KOPT-K1 (cell line): Measurements from ENCODE around the gene TXNRD2.

Source experiments
- H3K27ac ChIP-seq: fragments of 200-600 bp; sonication (generic); 2 replicates; pipeline ENCODE4 v1.5.1; 2016; ENCODE audit warnings: antibody characterized with exemption, mild to moderate bottlenecking, low read depth, low read length; ENCODE audit not compliant: poor library complexity, severe bottlenecking
- H3K36me3 ChIP-seq: fragments of 200-600 bp; sonication (generic); 2 replicates; pipeline ENCODE4 v1.5.1; 2017; ENCODE audit warnings: antibody characterized with exemption, mild to moderate bottlenecking, low read length, moderate library complexity; ENCODE audit not compliant: insufficient read depth
- H3K9me3 ChIP-seq: fragments of 200-600 bp; sonication (generic); 2 replicates; pipeline ENCODE4 v1.5.1; 2017; ENCODE audit warnings: antibody characterized with exemption, low read length, mild to moderate bottlenecking; ENCODE audit not compliant: insufficient read depth, poor library complexity, severe bottlenecking

TXNRD2 gene

GRCh38 chr22:19901577-19902244 lies 39.9 kb downstream of the TXNRD2 start:
- Histone ChIP-seq H3K36me3 (no peaks in the 10 kb centered on the region), H3K27ac (peak overlapping the region; percentile 98), H3K9me3 (no peaks in the 10 kb centered on the region)

- H3K9me3 ChIP-seq = no peaks in the 10 kb centered on the region
- H3K36me3 ChIP-seq = no peaks in the 10 kb centered on the region
- H3K27ac ChIP-seq = peak overlapping the region; percentile 98
These were observed 40.7 kb downstream of the TXNRD2 start for GRCh38 chr22:19900707-19901436.

- Histone ChIP-seq H3K9me3 (no peaks in the 10 kb centered on the region), H3K36me3 (no peaks in the 10 kb centered on the region), H3K27ac (peak overlapping the region; percentile 98)
These were observed 42.6 kb downstream of the TXNRD2 start for GRCh38 chr22:19898831-19899567.

GRCh38 chr22:19898145-19898544 lies 43.5 kb downstream of the TXNRD2 start:
- Histone ChIP-seq H3K27ac (peak overlapping the region; percentile 98), H3K36me3 (no peaks in the 10 kb centered on the region), H3K9me3 (no peaks in the 10 kb centered on the region)

- Histone ChIP-seq H3K9me3 (no peaks in the 10 kb centered on the region), H3K36me3 (no peaks in the 10 kb centered on the region), H3K27ac (peak overlapping the region; percentile 98)
These were observed 43.9 kb downstream of the TXNRD2 start for GRCh38 chr22:19897726-19898125.

GRCh38 chr22:19896665-19897355 lies 44.8 kb downstream of the TXNRD2 start:
- peak overlapping the region; percentile 98 for H3K27ac ChIP-seq
- no peaks in the 10 kb centered on the region for H3K36me3 ChIP-seq

GRCh38 chr22:19895160-19895849 lies 46.3 kb downstream of the TXNRD2 start:
- peak overlapping the region; percentile 98 for H3K27ac ChIP-seq
- H3K9me3 ChIP-seq = no peaks in the 10 kb centered on the region
- no peaks in the 10 kb centered on the region for H3K36me3 ChIP-seq

More at GRCh38 chr22:19896665-19897355, 44.8 kb downstream of the TXNRD2 start:
- H3K9me3 ChIP-seq = no peaks in the 10 kb centered on the region

GRCh38 chr22:19893363-19893762 lies 48.3 kb downstream of the TXNRD2 start:
- Histone ChIP-seq H3K9me3 (no peaks in the 10 kb centered on the region), H3K27ac (peak overlapping the region; percentile 98), H3K36me3 (no peaks in the 10 kb centered on the region)

GRCh38 chr22:19892925-19893324 lies 48.7 kb downstream of the TXNRD2 start:
- Histone ChIP-seq H3K36me3 (no peaks in the 10 kb centered on the region), H3K27ac (peak overlapping the region; percentile 98), H3K9me3 (no peaks in the 10 kb centered on the region)

GRCh38 chr22:19892257-19892879 lies 49.2 kb downstream of the TXNRD2 start:
- H3K27ac ChIP-seq = peak overlapping the region; percentile 98
- no peaks in the 10 kb centered on the region for H3K9me3 ChIP-seq
- no peaks in the 10 kb centered on the region for H3K36me3 ChIP-seq

- Histone ChIP-seq H3K27ac (peak overlapping the region; percentile 98), H3K36me3 (no peaks in the 10 kb centered on the region), H3K9me3 (no peaks in the 10 kb centered on the region)
These were observed 50.0 kb downstream of the TXNRD2 start for GRCh38 chr22:19891317-19892256.

- H3K27ac ChIP-seq = peak overlapping the region; percentile 98
These were observed 50.9 kb downstream of the TXNRD2 start for GRCh38 chr22:19890502-19891316.

More at GRCh38 chr22:19890502-19891316, 50.9 kb downstream of the TXNRD2 start:
- no peaks in the 10 kb centered on the region for H3K36me3 ChIP-seq
- H3K9me3 ChIP-seq = no peaks in the 10 kb centered on the region
